ENCODE results near the gene TMEM244.
"Not testable (repeated sequence)": the region's sequence is repeated elsewhere in the genome, so short reads cannot be mapped to it uniquely, and the experiment has no call there.

The TMEM244 gene, protein sequence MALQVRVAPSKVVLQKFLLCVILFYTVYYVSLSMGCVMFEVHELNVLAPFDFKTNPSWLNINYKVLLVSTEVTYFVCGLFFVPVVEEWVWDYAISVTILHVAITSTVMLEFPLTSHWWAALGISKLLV

DNA sequence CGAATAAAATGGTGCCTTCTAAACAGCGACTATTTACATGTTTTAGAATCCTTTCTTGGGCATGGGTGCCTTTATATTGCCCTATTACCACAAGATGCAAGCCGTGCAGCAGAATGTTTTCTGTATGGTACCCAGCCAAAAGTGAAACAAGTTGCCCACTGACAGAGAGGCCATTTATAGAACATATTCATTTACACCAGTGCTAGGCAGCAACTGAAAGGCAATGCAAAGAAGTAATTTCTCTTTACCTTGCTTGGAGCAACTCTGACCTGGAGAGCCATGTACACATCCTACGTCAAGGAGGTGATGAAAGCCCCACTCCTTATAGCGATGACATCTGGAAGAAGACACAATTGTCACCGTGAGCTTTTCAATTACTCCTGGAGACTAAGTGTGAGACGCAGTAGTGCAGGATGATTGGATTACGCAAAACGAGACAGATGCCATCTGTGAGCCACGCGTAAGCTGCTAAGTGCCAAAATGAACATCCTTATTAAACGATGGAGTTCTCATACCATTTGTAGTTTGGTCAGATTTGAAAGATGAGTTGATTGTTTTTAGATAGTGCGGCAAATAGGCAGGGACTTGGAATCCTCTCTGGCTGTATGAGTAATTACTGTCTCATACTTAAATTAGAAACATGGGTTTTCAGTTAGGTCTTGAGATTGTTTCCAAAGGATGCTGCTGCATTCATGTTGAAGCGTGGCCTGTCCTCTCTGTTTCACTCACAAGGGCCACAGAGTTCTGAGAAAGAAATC lies at the start of gene TMEM244:
TMEM244 (minus strand) TSS at position 408 of the 758 bp plus-strand sequence; CDS start at position 281, 127 bp downstream.
- no peak for DNase-seq (ENCODE audit: low read depth)

DNA sequence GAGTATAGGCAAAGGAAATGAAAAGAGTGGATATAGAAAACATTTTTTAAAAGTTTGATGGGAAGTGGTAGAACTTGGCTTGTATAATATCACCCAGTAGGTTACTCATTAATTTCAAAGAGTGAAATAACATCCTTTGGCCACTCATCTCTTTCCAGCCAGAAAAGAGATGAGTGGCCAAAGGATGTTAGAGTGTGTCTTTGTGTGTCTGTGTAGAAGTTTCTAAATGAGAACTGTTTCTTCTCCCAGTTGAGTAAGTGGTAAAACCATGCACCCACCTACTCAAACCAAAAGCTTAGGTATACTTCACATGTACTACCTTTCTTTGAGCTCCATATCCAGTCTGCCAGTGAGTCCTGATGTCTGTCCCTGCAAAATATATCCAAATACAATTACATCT lies 47.7 kb upstream of the TMEM244 start:
- DNase-seq (ENCODE audit: low read depth), result no peak

- DNase-seq (ENCODE audit: low read depth), result no peak
Measured at GRCh38 chr6:129908356-129908755, 47.2 kb upstream of the TMEM244 start.

- no peak for DNase-seq (ENCODE audit: low read depth)
Measured at GRCh38 chr6:129906515-129907077, 45.5 kb upstream of the TMEM244 start.

GRCh38 chr6:129903082-129903481 lies 42.0 kb upstream of the TMEM244 start:
- DNase-seq (ENCODE audit: low read depth), result no peak

DNA sequence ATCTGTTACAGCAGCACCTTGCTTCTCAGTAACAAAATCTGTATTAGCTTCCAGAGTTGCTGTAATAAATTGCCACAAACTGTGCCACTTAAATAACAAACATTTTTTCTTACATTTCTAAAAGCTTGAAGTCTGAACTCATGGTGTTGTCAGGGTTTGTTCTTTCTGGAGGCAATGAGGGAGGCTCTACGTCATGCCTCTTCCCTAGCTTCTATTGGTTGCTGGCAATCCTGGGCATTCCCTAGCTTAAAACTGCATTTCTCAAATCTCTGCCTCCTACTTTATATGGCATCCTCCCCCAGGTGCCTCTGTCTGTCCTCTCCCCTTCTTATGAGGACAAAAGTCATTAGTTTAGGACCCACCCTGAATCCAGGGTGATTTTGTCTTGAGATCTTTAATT lies 41.6 kb upstream of the TMEM244 start:
- DNase-seq (ENCODE audit: low read depth), result no peak

DNA sequence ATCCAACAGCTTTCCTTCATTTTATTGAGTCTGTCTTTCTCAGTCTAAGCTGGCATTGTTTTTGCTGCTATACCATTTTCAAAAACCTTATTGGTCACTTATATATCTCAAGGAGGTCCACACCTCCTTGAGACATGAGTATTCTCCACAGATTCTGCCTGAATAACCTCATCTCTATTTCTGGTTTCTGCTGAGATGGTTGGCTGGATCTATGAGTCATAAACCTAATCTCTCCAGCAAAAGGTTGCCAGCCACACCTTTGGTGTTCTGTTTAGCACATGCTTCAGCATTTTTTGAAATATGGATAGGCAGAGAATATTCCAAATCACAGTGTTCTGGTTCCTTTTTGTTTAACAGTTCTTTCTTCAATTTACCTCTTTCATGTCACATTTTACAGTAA lies 40.8 kb upstream of the TMEM244 start:
- no peak for DNase-seq (ENCODE audit: low read depth)

- no peak for DNase-seq (ENCODE audit: low read depth)
Measured at GRCh38 chr6:129895692-129896091, 34.6 kb upstream of the TMEM244 start.

DNA sequence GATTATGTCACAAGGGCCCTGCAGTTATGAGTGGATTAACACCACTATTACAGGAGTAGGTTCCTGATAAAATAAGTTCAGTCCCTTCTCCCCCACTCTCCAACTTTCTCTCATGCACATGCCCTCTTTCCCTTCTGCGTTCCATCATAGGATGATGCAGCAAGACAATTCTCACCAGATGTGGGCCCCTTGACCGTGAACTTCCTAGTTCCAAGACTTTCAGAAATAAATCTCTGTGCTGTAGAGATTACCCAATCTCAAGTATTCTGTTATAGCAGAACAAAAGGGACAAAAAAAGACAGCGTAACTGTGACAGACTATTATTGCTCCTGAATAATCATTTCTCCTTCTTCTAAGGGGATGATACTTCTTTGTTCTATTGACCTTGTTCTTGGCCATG lies 33.8 kb upstream of the TMEM244 start:
- DNase-seq (ENCODE audit: low read depth), result no peak

GRCh38 chr6:129893640-129894039 lies 32.5 kb upstream of the TMEM244 start:
- DNase-seq (ENCODE audit: low read depth), result no peak

- DNase-seq (ENCODE audit: low read depth), result no peak
Measured at GRCh38 chr6:129890701-129891100, 29.6 kb upstream of the TMEM244 start.

DNA sequence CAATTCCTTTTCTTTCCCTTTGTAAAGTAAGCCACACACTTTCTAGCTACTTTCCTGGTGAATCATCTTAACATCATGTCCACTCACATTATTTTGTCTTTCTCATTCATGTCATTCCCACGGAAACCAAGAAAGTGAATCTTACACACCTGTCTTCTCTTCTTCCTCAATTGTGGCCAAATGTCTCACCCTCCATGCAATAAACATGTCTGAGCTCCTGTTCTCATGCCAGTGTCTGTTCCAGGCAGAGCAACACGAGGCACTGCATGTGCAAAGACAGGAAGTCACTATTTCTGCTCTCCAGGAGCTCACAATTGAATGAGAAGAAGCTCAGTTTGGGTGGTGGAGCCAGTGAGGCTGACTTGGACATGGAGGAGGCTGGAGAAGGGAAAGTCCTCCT lies 29.0 kb upstream of the TMEM244 start:
- DNase-seq (ENCODE audit: low read depth), result no peak

DNA sequence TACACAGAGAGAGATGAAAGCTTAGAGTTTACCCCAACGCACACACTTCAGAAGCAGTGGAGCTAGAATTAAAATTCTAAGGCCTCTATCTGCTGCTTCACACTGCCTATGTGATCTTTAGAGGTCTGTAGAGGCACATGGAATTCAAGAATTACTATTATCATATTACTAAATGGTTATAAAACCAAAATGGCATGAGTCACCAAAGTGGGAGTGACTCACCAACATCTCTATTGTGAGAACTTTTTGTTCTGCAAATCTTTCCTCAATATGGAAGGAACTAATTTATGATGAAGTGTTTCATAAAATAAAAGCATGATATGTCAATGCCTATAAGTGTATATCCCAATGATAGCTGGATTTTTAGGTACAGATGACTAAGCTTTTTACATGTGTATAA lies 28.5 kb upstream of the TMEM244 start:
- DNase-seq (ENCODE audit: low read depth), result no peak

GRCh38 chr6:129886401-129887155 lies 25.5 kb upstream of the TMEM244 start:
- DNase-seq (ENCODE audit: low read depth), result no peak

- DNase-seq (ENCODE audit: low read depth), result no peak
Measured at GRCh38 chr6:129884211-129884610, 23.1 kb upstream of the TMEM244 start.

GRCh38 chr6:129882510-129883023 lies 21.5 kb upstream of the TMEM244 start:
- DNase-seq (ENCODE audit: low read depth), result no peak

DNA sequence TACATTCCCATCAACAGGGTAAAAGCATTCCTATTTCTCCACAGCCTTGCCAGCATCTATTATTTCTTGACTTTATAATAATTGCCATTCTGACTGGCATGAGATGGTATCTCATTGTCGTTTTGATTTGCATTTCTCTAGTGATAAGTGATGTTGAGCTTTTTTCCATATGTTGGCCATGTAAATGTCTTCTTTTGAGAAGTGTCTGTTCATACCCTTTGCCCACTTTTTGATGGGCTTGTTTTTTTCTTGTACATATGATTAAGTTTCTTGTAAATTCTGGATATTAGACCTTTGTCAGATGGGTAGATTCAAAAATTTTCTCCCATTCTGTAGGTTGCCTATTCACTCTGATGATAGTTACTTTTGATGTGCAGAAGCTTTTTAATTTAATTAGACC lies 16.8 kb upstream of the TMEM244 start:
- not testable (repeated sequence) for DNase-seq (ENCODE audit: low read depth)

DNA sequence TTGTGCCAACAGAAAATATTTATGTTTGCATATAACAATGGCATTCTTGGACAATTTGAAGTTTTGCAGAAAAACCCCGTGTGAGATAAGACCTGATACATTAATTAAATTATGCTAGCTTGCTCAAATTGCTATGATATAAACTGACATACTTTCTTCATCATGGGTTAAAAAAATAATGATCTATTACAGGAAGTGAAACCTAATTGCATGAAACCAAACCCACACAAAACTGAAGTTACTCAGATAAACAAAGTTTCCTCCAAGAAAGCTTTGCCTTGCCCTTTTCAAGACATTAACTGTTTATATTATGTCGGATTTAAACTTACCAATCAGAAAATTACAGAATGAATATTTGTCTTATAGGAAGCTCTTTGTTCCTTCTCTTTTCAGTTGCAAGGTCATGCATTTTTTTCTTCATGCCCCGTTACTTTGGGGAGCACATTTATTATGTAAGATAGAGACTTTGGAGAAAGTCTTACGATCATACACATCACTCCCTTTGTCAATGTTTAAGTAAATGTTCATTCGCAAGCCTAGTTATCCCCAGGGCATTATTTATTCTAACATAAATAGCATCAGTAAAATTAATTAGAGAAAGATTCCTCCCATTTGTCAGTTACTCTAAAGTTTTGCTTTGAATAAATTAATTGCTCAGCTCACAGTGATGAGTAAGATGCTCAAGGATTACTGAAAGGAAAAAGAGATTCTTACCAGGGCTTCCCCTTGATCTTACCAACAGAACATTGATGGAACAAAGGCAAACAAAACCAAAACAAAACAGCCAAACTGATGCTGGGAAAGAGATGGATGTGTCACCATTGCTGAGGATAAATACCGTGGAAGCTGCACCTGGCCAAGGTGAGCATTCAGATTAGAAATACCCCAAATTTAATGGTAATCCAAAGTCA lies 14.8 kb upstream of the TMEM244 start:
- DNase-seq (ENCODE audit: low read depth), result no peak

- no peak for DNase-seq (ENCODE audit: low read depth)
Measured at GRCh38 chr6:129874837-129875236, 13.7 kb upstream of the TMEM244 start.

DNA sequence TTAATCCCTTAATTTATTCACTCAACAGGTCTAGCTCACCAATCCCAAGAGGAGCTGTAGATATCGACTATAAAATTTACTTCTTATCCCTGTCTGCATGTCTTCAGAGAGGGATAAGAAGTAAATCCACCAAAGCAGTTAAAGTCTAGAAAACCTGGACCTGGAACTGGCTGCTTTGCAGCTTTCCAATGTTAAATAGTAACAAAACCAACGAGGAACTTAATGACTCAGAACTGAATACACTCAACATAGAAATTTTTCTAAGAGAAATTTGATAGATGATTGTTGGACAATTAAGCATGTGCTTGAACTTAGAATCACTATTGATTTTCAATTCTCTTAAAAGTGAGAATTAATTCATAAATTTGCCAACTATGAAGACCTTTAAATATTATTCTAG lies 11.5 kb upstream of the TMEM244 start:
- no peak for DNase-seq (ENCODE audit: low read depth)

- DNase-seq (ENCODE audit: low read depth), result no peak
Measured at GRCh38 chr6:129871221-129871620, 10.1 kb upstream of the TMEM244 start.

DNA sequence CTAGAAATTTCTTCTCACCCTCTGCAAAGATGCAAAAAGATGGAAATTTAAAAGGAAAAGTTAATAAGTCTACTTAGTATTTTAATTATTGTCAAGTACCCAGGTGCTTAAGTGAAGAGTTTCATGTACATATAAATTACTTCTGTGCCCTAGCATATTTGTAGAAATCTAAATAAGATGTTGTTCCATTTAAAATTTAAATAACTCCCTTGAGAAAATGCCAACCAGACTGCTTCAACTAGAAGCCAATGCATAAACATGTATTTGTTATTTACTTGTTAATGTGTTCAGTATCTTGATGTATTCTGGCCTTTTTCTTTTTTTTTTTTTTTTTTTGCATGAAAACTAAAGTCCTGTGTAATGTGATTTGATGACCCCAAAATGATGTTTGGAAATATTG lies 6.3 kb upstream of the TMEM244 start:
- DNase-seq (ENCODE audit: low read depth), result no peak

All from stimulated activated CD8-positive, alpha-beta memory T cell treated with anti-CD3 and anti-CD28 coated beads, Interleukin-15, amount 100 ng/mL, for 24 hours (primary cell).